MM.1S (cell line): ENCODE measurements around the gene SANBR.
A peak's percentile ranks its signal among the peaks of the same experiment; 100 is the strongest.

Experiments
- DNase-seq: peaks from one replicate; pipeline ENCODE4 v3.0.0-alpha.2; 2015
- H2AFZ ChIP-seq: fragments of 300-600 bp; sonication (generic); 2 replicates; pipeline ENCODE4 v1.6.0; 2016; ENCODE audit warnings: antibody characterized with exemption, low read length
- H3F3A ChIP-seq: fragments of 300-600 bp; sonication (generic); 2 replicates; pipeline ENCODE4 v1.6.1; 2016; ENCODE audit warnings: mild to moderate bottlenecking, antibody characterized with exemption, low read length, moderate library complexity, mixed read lengths; ENCODE audit not compliant: insufficient read depth
- H3K27ac ChIP-seq: fragments of 300-600 bp; sonication (generic); 2 replicates; pipeline ENCODE4 v1.5.1; 2016; ENCODE audit warnings: mild to moderate bottlenecking, low read length
- H3K27me3 ChIP-seq: fragments of 300-600 bp; sonication (generic); replicated peaks from 2 replicates; pipeline ENCODE4 v1.6.0; 2016; ENCODE audit warnings: low read length; ENCODE audit not compliant: insufficient read depth
- H3K36me3 ChIP-seq: fragments of 300-600 bp; sonication (generic); replicated peaks from 2 replicates; pipeline ENCODE4 v1.6.1; 2016; ENCODE audit warnings: mild to moderate bottlenecking, low read length, mixed read lengths; ENCODE audit not compliant: insufficient read depth
- H3K4me1 ChIP-seq: fragments of 300-600 bp; sonication (generic); 2 replicates; pipeline ENCODE4 v1.6.1; 2016; ENCODE audit warnings: low read length, mixed read lengths
- H3K4me2 ChIP-seq: fragments of 300-600 bp; sonication (generic); 2 replicates; pipeline ENCODE4 v1.6.0; 2016; ENCODE audit warnings: low read depth, low read length
- H3K4me3 ChIP-seq: fragments of 300-600 bp; sonication (generic); 2 replicates; pipeline ENCODE4 v1.5.1; 2016; ENCODE audit warnings: low read length, mixed read lengths
- H3K79me2 ChIP-seq: fragments of 300-600 bp; sonication (generic); 2 replicates; pipeline ENCODE4 v1.6.1; 2016; ENCODE audit warnings: mixed run types, low read length, mixed read lengths
- H3K9ac ChIP-seq: fragments of 300-600 bp; sonication (generic); 2 replicates; pipeline ENCODE4 v1.6.1; 2016; ENCODE audit warnings: low read length, mixed read lengths
- H3K9me2 ChIP-seq: fragments of 300-600 bp; sonication (generic); replicated peaks from 2 replicates; pipeline ENCODE4 v1.6.1; 2016; ENCODE audit warnings: mild to moderate bottlenecking, low read length, mixed read lengths; ENCODE audit not compliant: insufficient read depth
- H3K9me3 ChIP-seq: fragments of 300-600 bp; sonication (generic); replicated peaks from 2 replicates; pipeline ENCODE4 v1.6.1; 2016; ENCODE audit warnings: mild to moderate bottlenecking, low read length, mixed read lengths; ENCODE audit not compliant: insufficient read depth
- H4K20me1 ChIP-seq: fragments of 300-600 bp; sonication (generic); 2 replicates; pipeline ENCODE4 v1.6.1; 2016; ENCODE audit warnings: mild to moderate bottlenecking, low read length, moderate library complexity, mixed read lengths; ENCODE audit not compliant: insufficient read depth
- EZH2 ChIP-seq: fragments of 300-600 bp; sonication (generic); optimal IDR thresholded peaks from 2 replicates; pipeline ENCODE3; 2017; ENCODE audit warnings: low read depth, mild to moderate bottlenecking, antibody characterized with exemption, low read length, mixed read lengths
- EZH2phosphoT487 ChIP-seq: fragments of 300-600 bp; sonication (generic); IDR thresholded peaks from 2 replicates; pipeline ENCODE4 v1.6.1; 2018; ENCODE audit warnings: antibody characterized with exemption, low read length
- TF ChIP-seq, protein P1 (sequence below): fragments of 300-600 bp; sonication (generic); IDR thresholded peaks from 2 replicates; pipeline ENCODE4 v1.5.1; 2016; ENCODE audit warnings: antibody characterized with exemption, low read length, mixed read lengths

The SANBR gene

GRCh38 chr2:61017003-61017555, 48.6 kb upstream of the SANBR start:
- Histone ChIP-seq H3K27me3 (no peaks in the 10 kb centered on the region), H2AFZ (peak overlapping the region; percentile 92), H3K36me3 (no peaks in the 10 kb centered on the region), H3K4me2 (peak overlapping the region; percentile 79), H3K9me2 (no peaks in the 10 kb centered on the region), H3F3A (peaks cover 22% of the 10 kb centered on the region), H3K79me2 (peaks cover 41% of the 10 kb centered on the region), H3K4me1 (peaks cover 19% of the 10 kb centered on the region), H4K20me1 (no peaks in the 10 kb centered on the region), H3K4me3 (peak overlapping the region; percentile 82), H3K9ac (peak overlapping the region; percentile 82), H3K9me3 (no peaks in the 10 kb centered on the region), H3K27ac (peak overlapping the region; percentile 86)
- DNase-seq: peak; percentile 75
- TF ChIP-seq EZH2phosphoT487 (no peak), EZH2 (no peak)
- TF ChIP-seq, protein P1, sequence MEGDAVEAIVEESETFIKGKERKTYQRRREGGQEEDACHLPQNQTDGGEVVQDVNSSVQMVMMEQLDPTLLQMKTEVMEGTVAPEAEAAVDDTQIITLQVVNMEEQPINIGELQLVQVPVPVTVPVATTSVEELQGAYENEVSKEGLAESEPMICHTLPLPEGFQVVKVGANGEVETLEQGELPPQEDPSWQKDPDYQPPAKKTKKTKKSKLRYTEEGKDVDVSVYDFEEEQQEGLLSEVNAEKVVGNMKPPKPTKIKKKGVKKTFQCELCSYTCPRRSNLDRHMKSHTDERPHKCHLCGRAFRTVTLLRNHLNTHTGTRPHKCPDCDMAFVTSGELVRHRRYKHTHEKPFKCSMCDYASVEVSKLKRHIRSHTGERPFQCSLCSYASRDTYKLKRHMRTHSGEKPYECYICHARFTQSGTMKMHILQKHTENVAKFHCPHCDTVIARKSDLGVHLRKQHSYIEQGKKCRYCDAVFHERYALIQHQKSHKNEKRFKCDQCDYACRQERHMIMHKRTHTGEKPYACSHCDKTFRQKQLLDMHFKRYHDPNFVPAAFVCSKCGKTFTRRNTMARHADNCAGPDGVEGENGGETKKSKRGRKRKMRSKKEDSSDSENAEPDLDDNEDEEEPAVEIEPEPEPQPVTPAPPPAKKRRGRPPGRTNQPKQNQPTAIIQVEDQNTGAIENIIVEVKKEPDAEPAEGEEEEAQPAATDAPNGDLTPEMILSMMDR: no peak

- Histone ChIP-seq H3K36me3 (no peaks in the 10 kb centered on the region), H3K4me1 (peaks cover 19% of the 10 kb centered on the region), H3K9me2 (no peaks in the 10 kb centered on the region), H3K79me2 (peaks cover 47% of the 10 kb centered on the region), H3F3A (peaks cover 22% of the 10 kb centered on the region), H3K9ac (peak within 1 kb of the TSS; percentile 82), H3K27me3 (no peaks in the 10 kb centered on the region), H4K20me1 (no peaks in the 10 kb centered on the region), H3K27ac (peak within 1 kb of the TSS; percentile 86), H2AFZ (peak within 1 kb of the TSS; percentile 92), H3K9me3 (no peaks in the 10 kb centered on the region), H3K4me3 (peak within 1 kb of the TSS; percentile 82), H3K4me2 (peak within 1 kb of the TSS; percentile 79)
- DNase-seq: peak; percentile 70
- TF ChIP-seq, protein P1: no peak
- no peak for TF ChIP-seq EZH2phosphoT487
- TF ChIP-seq EZH2: no peak
Observed at GRCh38 chr2:61017556-61018317, 47.9 kb upstream of the SANBR start, which contains the start of the genes PEX13 and PUS10. TSS of gene PEX13 (plus strand) at chr2:61017720. CDS start at chr2:61017760, 40 bp downstream. TSS of gene PUS10 (minus strand) at chr2:61018255. CDS start at chr2:61011890, 6,365 bp downstream.

DNA sequence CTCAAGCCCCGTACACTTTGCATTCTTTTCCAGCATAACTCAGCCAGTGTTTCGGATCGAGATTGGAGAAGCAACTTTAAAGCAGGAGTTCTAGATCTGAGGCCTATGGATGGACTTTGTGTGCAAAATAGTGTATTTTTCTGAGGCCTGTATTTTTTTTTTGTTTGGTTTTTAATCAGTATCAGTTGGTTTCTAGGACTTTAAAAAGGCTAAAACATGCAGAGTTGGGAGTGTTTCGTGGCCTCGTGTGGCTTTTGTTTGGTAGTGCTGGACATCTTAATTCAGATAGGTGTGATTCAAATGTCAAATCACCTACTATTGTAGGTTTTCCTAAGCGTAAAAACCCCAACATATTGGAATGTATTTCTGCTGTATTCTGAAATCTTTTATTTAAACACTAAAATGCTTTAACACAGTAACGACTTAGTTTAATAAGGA, 47.3 kb upstream of the SANBR start:
- Histone ChIP-seq H3K36me3 (no peaks in the 10 kb centered on the region), H3K4me3 (peak overlapping the region; percentile 82), H3K27me3 (no peaks in the 10 kb centered on the region), H4K20me1 (no peaks in the 10 kb centered on the region), H3K9me2 (no peaks in the 10 kb centered on the region), H3K4me2 (peak overlapping the region; percentile 79), H3K9ac (peak overlapping the region; percentile 82), H3K27ac (peak overlapping the region; percentile 86; the same call in 1 of the 2 replicates), H3K9me3 (no peaks in the 10 kb centered on the region), H2AFZ (peak overlapping the region; percentile 92), H3K79me2 (peaks cover 51% of the 10 kb centered on the region), H3F3A (peaks cover 22% of the 10 kb centered on the region), H3K4me1 (peaks cover 19% of the 10 kb centered on the region)
- no peak for DNase-seq
- no peak for TF ChIP-seq EZH2
- TF ChIP-seq EZH2phosphoT487: no peak
- TF ChIP-seq, protein P1: no peak
